GM19452 (cell line): ENCODE measurements around the gene CADM1.

Experiments
- ATAC-seq: cut with Tn5 transposase; IDR thresholded peaks from one replicate; pipeline ENCODE4 v1.9.1; 2021; ENCODE audit not compliant: unreplicated experiment

CADM1 gene

GRCh38 chr11:115360186-115360824 lies 143.9 kb downstream of the CADM1 start:
- ATAC-seq, result no peak

- ATAC-seq, result no peak
Observed at GRCh38 chr11:115357066-115357465, 147.1 kb downstream of the CADM1 start.

GRCh38 chr11:115352805-115353485 lies 151.3 kb downstream of the CADM1 start:
- ATAC-seq, result no peak

GRCh38 chr11:115349335-115350017 lies 154.7 kb downstream of the CADM1 start:
- no peak for ATAC-seq

- no peak for ATAC-seq
Observed at GRCh38 chr11:115348416-115348815, 155.8 kb downstream of the CADM1 start.

GRCh38 chr11:115347106-115347505 lies 157.1 kb downstream of the CADM1 start:
- no peak for ATAC-seq

GRCh38 chr11:115345840-115346239 lies 158.4 kb downstream of the CADM1 start:
- no peak for ATAC-seq

- no peak for ATAC-seq
Observed at GRCh38 chr11:115345361-115345760, 158.9 kb downstream of the CADM1 start.

- ATAC-seq, result no peak
Observed at GRCh38 chr11:115344846-115345245, 159.4 kb downstream of the CADM1 start.

GRCh38 chr11:115342142-115342541 lies 162.1 kb downstream of the CADM1 start:
- no peak for ATAC-seq

GRCh38 chr11:115340874-115341273 lies 163.3 kb downstream of the CADM1 start:
- no peak for ATAC-seq

- no peak for ATAC-seq
Observed at GRCh38 chr11:115338476-115338875, 165.7 kb downstream of the CADM1 start.

- ATAC-seq, result no peak
Observed at GRCh38 chr11:115334932-115335788, 169.1 kb downstream of the CADM1 start.

- ATAC-seq, result no peak
Observed at GRCh38 chr11:115333949-115334348, 170.3 kb downstream of the CADM1 start.

- ATAC-seq, result no peak
Observed at GRCh38 chr11:115333121-115333520, 171.1 kb downstream of the CADM1 start.

- no peak for ATAC-seq
Observed at GRCh38 chr11:115330684-115331482, 173.3 kb downstream of the CADM1 start.

- no peak for ATAC-seq
Observed at GRCh38 chr11:115326526-115326925, 177.7 kb downstream of the CADM1 start.

- ATAC-seq, result no peak
Observed at GRCh38 chr11:115325523-115325922, 178.7 kb downstream of the CADM1 start.

GRCh38 chr11:115324581-115325432 lies 179.4 kb downstream of the CADM1 start:
- peak; percentile 69 for ATAC-seq
